Neuron (in vitro differentiated cells): ENCODE data around the gene ZNF493.
A peak's percentile ranks its signal among the peaks of the same experiment; 100 is the strongest.

ENCODE experiments used
- H2AFZ ChIP-seq: one replicate; pipeline ENCODE4 v1.6.1; 2013; ENCODE audit warnings: low read depth, mild to moderate bottlenecking, inconsistent platforms, low read length, moderate library complexity
- H3K27me3 ChIP-seq: one replicate; pipeline ENCODE4 v1.6.1; 2013; ENCODE audit warnings: low read length; ENCODE audit not compliant: insufficient read depth
- H3K36me3 ChIP-seq: one replicate; pipeline ENCODE4 v1.6.1; 2013; ENCODE audit warnings: low read length; ENCODE audit not compliant: insufficient read depth
- H3K4me1 ChIP-seq: one replicate; pipeline ENCODE4 v1.6.1; 2013; ENCODE audit warnings: low read length; ENCODE audit not compliant: insufficient read depth
- H3K4me3 ChIP-seq: 2 replicates; pipeline ENCODE4 v1.5.1; 2013; ENCODE audit warnings: mild to moderate bottlenecking, low read length, moderate library complexity
- H3K9me3 ChIP-seq: one replicate; pipeline ENCODE4 v1.6.1; 2013; ENCODE audit warnings: low read length

The ZNF493 gene

DNA sequence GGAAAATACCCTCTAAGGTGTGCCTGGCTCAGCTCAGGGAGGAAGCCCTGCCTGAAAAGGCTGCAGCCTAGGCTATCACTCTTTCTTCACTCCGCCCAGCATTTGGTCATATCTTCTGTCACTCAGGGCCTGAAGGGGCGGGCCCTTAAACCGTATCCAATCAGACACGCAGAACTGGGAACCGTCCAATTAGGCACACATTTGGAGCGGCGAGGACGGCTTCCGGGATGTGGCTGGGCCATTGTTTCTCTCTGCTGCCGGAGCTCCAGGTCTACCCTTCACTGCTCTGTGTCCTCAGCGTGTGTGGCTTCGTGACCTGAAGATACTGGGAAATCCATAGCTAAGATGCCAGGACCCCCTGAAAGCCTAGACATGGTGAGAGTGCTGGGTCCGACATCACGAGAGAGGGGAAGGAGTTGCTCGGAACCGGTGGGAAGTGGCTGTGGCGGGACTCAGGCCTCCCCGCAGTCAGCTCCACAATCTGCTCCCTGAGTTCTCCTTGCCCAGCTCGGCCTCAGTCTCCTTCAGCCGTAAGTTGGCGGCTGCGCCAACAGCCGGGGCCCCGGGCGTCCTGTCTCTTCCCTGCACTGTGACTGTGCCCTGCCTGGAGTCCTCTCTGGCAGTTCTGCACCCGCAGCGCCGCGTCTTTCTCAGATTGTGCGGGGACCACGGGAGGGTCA, at the start of gene ZNF493:
ZNF493 (plus strand) TSS at position 241 of the 680 bp plus-strand sequence; CDS start at position 346, 105 bp downstream.
- H3K36me3 ChIP-seq, result peaks cover 20% of the 10 kb centered on the region
- H3K4me1 ChIP-seq, result peaks cover 7% of the 10 kb centered on the region
- H2AFZ ChIP-seq, result peak within 1 kb of the TSS; percentile 20
- no peaks in the 10 kb centered on the region for H3K27me3 ChIP-seq
- peak within 1 kb of the TSS; percentile 82 for H3K4me3 ChIP-seq
- peaks cover 13% of the 10 kb centered on the region for H3K9me3 ChIP-seq

DNA sequence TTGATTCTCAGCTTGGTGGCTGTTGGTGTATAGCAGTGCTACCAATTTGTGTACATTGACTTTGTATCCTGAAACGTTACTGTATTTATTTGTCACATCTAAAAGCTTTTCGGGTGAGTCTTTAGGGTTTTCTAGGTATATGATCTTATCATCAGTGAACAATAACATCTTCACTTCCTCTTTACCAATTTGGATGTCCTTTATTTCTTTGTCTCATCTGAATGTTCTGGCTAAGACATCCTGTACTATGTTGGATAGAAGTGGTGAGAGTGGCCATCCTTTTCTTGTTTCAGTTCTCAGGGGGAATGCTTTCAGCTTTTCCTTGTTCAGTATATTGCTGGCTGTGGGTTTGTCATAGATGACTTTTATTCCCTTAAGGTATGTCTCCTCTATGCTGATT, 44.1 kb upstream of the ZNF493 start:
- Histone ChIP-seq H3K4me3 (no peak overlapping the region), H3K27me3 (no peaks in the 10 kb centered on the region), H3K4me1 (no peaks in the 10 kb centered on the region), H2AFZ (no peak overlapping the region), H3K9me3 (no peaks in the 10 kb centered on the region), H3K36me3 (no peaks in the 10 kb centered on the region)

DNA sequence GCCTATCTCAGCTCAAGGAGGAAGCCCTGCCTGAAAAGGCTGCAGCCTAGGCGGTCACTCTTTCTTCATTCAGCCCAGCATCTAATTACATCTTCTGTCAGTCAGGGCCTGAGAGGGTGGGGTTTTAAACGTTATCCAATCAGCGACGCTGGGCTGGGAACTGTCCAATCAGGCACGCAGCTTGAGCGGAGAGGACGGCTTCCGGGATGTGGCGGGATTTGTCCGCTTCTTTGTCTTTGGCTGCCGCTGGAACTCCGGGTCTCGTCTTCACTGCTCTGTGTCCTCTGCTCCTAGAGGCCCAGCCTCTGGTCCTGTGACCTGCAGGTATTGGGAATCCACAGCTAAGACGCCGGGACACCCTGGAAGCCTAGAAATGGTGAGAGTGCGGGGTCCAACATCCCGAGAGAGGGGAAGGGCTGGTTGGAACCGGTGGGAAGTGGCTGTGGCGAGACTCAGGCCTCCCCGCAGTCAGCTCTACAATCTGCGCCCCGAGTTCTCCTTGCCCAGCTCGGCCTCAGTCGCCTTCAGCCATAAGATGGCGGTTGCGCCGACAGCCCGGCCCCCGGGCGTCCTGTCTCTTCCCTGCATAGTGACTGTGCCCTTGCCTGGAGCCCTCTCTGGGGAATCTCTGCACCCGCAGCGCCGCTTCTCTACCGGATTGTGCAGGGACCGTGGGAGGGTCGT, 38.0 kb upstream of the ZNF493 start, which contains the start of gene ZNF738:
ZNF738 (plus strand) TSS at position 233 of the 684 bp plus-strand sequence; CDS start at position 374, 141 bp downstream.
- Histone ChIP-seq H3K4me1 (no peaks in the 10 kb centered on the region), H3K4me3 (peak within 1 kb of the TSS; percentile 80), H3K36me3 (peaks cover 37% of the 10 kb centered on the region), H3K9me3 (peaks cover 27% of the 10 kb centered on the region), H2AFZ (no peak within 1 kb of the TSS), H3K27me3 (no peaks in the 10 kb centered on the region)

DNA sequence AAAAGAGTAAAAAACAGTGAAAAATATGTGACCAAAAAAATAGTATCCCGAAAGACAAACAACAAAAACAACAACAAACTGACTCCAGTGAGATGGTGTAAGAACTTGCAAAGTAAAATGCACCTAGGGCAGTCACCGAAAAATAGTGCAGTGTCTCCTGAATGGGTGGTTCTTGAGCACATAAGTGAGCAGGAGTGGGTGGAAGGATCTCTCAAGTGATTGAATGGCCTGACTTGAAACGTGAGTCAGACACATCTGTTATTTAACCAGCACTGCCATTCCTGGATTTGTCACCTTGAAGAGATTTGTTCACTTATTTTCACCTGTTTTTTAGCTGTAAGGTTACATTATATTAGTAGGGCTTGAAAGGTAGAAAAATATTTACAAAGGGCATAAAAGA, 34.6 kb upstream of the ZNF493 start:
- Histone ChIP-seq H3K27me3 (no peaks in the 10 kb centered on the region), H3K9me3 (peaks cover 47% of the 10 kb centered on the region), H3K36me3 (peaks cover 68% of the 10 kb centered on the region), H3K4me3 (no peak overlapping the region), H2AFZ (no peak overlapping the region), H3K4me1 (no peaks in the 10 kb centered on the region)

DNA sequence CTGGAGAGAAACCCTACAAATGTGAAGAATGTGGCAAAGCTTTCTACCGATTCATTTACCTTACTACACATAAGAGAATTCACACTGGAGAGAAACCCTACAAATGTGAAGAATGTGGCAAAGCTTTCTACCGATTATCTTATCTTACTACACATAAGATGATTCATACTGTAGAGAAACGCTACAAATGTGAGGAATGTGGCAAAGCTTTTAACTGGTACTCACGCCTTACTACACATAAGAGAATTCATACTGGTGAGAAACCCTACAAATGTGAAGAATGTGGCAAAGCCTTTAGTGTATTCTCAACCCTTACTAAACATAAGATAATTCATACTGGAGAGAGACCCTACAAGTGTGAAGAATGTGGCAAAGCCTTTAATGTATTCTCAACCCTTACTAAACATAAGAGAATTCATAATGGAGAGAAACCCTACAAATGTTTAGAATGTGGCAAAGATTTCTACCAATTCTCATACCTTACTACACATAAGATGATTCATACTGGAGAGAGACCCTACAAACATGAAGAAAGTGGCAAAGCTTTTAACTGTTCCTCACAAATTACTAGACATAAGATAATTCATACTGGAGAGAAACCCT, 12.9 kb upstream of the ZNF493 start:
- peaks cover 57% of the 10 kb centered on the region for H3K9me3 ChIP-seq
- no peaks in the 10 kb centered on the region for H3K27me3 ChIP-seq
- H2AFZ ChIP-seq, result no peak overlapping the region
- peaks cover 32% of the 10 kb centered on the region for H3K36me3 ChIP-seq
- H3K4me1 ChIP-seq, result no peaks in the 10 kb centered on the region
- no peak overlapping the region for H3K4me3 ChIP-seq

DNA sequence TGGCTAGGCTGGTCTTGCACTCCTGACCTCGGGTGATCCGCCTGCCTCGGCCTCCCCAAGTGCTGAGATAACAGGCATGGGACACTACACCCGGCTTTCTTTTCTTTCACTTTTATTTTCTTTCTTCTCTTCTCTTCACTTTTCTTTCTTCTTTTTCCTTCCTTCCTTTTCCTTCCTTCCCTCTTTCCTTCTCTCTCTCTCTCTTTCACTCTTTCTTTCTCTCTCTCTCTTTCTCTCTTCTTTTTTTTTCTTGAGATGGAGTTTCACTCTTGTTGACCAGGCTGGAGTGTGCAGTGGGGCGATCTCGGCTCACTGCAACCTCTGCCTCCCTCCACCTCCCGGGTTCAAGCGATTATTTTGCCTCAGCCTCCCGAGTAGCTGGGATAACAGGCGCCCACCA, 812 bp upstream of the ZNF493 start:
- Histone ChIP-seq H3K36me3 (peaks cover 20% of the 10 kb centered on the region), H3K4me1 (peaks cover 7% of the 10 kb centered on the region), H3K9me3 (peaks cover 13% of the 10 kb centered on the region), H3K27me3 (no peaks in the 10 kb centered on the region), H2AFZ (no peak overlapping the region), H3K4me3 (no peak overlapping the region)

DNA sequence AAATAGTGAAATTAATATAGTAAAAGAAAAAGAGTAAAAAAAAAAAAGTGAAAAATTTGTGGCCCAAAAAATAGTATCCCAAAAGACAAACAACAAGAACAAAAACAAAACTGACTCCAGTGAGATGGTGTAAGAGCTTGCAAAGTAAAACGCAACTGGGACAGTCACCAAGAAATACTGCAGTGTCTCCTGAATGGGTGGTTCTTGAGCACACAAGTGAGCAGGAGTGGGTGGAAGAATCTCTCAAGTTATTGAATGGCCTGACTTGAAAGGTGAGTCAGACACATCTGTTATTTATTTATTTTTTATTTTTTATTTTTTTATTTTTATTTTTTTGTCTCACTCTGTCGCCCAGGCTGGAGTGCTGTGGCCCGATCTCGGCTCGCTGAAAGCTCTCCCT, 1.9 kb downstream of the ZNF493 start:
- Histone ChIP-seq H3K27me3 (no peaks in the 10 kb centered on the region), H3K4me1 (peaks cover 7% of the 10 kb centered on the region), H3K4me3 (no peak overlapping the region), H2AFZ (no peak overlapping the region), H3K9me3 (peaks cover 19% of the 10 kb centered on the region), H3K36me3 (peaks cover 30% of the 10 kb centered on the region)

DNA sequence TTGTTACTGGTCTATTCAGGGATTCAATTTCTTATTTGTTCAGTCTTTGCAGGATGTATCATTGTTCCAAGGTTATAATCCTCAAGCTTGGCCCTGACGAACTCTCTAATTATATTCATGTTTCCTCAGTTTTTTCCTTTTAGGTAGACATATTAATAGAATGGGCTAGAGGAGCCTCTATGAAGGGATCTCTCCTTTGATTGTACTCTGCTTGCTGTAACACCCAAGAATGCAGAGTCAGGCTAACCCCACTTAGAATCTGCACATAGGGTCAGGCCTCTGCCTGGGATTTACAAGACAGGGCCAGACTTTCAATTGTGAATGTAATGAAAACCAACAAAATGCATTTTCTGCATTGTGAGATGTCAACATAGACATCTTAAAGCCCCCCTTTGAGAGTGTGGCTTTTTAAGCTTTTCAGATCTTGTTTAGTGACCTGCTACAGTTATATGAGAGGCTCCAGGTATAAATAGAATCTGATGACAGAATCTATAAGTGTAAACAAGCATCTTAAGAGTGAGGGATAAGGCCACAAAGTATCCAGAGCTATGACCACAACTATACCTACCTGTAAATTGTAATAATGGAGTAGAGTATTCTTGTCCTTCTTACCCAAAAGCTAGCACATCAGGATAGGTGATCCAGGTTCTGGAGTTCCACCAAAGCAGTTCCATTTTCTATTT, 5.5 kb downstream of the ZNF493 start:
- H3K9me3 ChIP-seq, result peaks cover 28% of the 10 kb centered on the region
- H2AFZ ChIP-seq, result no peak overlapping the region
- H3K4me3 ChIP-seq, result no peak overlapping the region
- peaks cover 50% of the 10 kb centered on the region for H3K36me3 ChIP-seq
- peaks cover 7% of the 10 kb centered on the region for H3K4me1 ChIP-seq
- H3K27me3 ChIP-seq, result no peaks in the 10 kb centered on the region

DNA sequence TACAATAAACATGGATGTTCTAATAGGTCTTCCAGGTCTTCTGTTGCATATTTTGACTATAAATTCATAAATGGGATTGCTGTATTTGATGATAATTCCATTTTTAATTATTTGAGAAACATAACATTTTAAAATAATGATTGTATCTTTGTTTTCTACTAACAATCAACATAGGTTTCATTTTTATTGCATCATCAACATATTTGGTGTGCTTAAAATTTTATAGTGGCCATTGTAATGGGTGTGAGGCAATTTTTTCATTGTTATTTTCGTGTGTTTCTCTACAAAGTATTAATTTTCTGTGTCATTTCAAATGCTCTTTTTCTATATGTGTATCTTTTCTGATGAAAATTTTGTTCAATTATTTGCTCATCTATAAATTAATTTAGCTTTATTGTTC, 13.2 kb downstream of the ZNF493 start:
- no peaks in the 10 kb centered on the region for H3K27me3 ChIP-seq
- H3K9me3 ChIP-seq, result peaks cover 34% of the 10 kb centered on the region
- no peak overlapping the region for H2AFZ ChIP-seq
- no peak overlapping the region for H3K4me3 ChIP-seq
- no peaks in the 10 kb centered on the region for H3K4me1 ChIP-seq
- peaks cover 52% of the 10 kb centered on the region for H3K36me3 ChIP-seq

DNA sequence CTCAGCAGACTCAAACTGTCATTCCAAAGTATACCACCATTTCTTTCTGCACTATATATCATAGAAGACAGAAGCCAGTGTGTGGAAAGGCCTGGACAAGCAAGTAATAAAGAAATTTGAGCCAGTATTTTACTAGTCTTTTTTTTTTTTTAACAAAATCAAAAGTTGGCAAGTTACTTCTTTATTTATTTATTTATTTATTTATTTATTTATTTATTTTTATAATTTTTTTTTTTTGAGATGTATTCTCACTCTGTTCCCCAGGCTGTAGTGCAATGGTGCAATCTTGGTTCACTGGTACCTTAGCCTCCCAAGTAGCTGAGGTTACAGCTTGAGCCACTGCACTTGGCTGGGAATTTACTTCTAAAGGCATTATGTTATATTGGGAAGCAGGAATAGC, 25.3 kb downstream of the ZNF493 start:
- Histone ChIP-seq H3K9me3 (peaks cover 35% of the 10 kb centered on the region), H3K4me1 (no peaks in the 10 kb centered on the region), H3K4me3 (no peak overlapping the region), H2AFZ (no peak overlapping the region), H3K27me3 (no peaks in the 10 kb centered on the region), H3K36me3 (peaks cover 2% of the 10 kb centered on the region)

DNA sequence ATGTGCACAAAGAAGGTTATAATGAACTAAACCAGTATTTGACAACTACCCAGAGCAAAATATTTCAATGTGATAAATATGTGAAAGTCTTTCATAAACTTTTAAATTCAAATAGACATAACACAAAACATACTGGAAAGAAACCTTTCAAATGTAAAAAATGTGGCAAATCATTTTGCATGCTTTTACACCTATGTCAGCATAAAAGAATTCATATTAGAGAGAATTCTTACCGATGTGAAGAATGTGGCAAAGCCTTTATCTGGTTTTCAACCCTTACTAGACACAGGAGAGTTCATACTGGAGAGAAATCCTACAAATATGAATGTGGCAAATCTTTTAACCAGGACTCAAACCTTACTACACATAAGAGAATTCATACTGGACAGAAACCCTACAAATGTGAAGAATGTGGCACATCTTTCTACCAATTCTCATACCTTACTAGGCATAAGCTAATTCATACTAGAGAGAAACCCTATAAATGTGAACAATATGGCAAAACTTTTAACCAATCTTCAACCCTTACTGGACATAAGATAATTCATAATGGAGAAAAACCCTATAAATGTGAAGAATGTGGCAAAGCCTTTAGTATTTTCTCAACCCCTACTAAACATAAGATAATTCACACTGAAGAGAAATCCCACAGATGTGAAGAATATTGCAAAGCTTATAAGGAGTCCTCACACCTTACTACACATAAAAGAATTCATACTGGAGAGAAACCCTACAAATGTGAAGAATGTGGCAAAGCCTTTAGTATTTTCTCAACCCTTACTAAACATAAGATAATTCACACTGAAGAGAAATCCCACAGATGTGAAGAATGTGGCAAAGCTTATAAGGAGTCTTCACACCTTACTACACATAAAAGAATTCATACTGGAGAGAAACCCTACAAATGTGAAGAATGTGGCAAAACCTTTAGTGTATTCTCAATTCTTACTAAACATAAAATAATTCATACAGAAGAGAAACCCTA, 26.4 kb downstream of the ZNF493 start:
- Histone ChIP-seq H3K27me3 (no peaks in the 10 kb centered on the region), H3K4me3 (no peak overlapping the region), H3K9me3 (peaks cover 31% of the 10 kb centered on the region), H2AFZ (no peak overlapping the region), H3K36me3 (no peaks in the 10 kb centered on the region), H3K4me1 (no peaks in the 10 kb centered on the region)

DNA sequence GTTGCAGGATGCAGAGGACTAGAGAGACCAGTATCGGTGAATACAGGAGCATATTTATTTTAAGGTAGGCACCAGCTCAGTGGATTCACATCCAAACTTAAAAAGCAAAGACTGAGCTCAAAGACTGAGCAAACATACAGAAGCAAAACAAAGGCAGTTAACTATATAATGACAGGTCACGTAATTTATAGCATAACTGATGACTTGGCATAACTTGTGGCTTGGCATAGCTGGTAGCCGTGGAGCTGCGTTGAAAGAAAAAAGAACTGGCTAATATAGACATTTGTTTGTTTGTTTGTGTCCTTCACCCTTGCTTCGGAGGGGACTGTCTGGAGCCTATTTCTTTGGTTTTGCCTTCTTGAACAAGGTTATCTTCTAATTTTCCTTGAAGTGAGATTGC, 33.7 kb downstream of the ZNF493 start:
- Histone ChIP-seq H3K4me1 (no peaks in the 10 kb centered on the region), H2AFZ (no peak overlapping the region), H3K27me3 (no peaks in the 10 kb centered on the region), H3K36me3 (no peaks in the 10 kb centered on the region), H3K9me3 (peaks cover 6% of the 10 kb centered on the region), H3K4me3 (no peak overlapping the region)
